K562 (cell line): ENCODE data around the gene RDH16. TPM values are rescaled to one million over a fixed set of nuclear protein-coding genes. Genes with fewer than 3 reads are reported as not detected.

Experiments
- ATAC-seq: fragments of 200-7000 bp; cut with Tn5 transposase; 3 replicates; pipeline ENCODE4 v1.9.1; 2020; ENCODE audit warnings: moderate library complexity
- BruUV-seq: library from RNA; stranded (reverse); fragments of 400-500 nt; replicated peaks from 2 replicates; lab custom pipeline; 2021; lab: Mats Ljungman, UMichigan
- CTCF ChIA-PET: fragments of 300-600 bp; formaldehyde crosslinking; extraction: SDS; loops from one replicate; lab custom pipeline; 2021; ENCODE audit warnings: low intra/inter-chr PET ratio; lab: Yijun Ruan, JAX
- POLR2A ChIA-PET: fragments of 300-600, 350-650 bp; sonication (Branson Sonifier 250); formaldehyde crosslinking; extraction: SDS; loops from one replicate; lab custom pipeline; 2021; ENCODE audit warnings: antibody characterized with exemption, inconsistent platforms; lab: Yijun Ruan, JAX
- DNase-seq, 4 experiments: peaks; one replicate each; pipeline versions ENCODE4 v3.0.0 to v3.0.0-alpha.2; 2011 to 2018; ENCODE audit warnings: low spot score in 3 of 4, mixed read lengths in 3 of 4; ENCODE audit errors: extremely low read depth in 1 of 4
- FAIRE-seq: peaks from 2 replicates; lab custom pipeline; 2011; peaks lifted over from hg19 to GRCh38; lab: Jason Lieb, UNC
- H2AFZ ChIP-seq: 2 replicates; pipeline ENCODE4 v1.6.0; 2011; ENCODE audit warnings: low read depth, low read length, control low read depth, inconsistent platforms
- H3K27ac ChIP-seq: fragments of 200-600 bp; 3 replicates; pipeline ENCODE4 v1.8.0; 2011; ENCODE audit warnings: low read depth, mild to moderate bottlenecking, control low read depth, inconsistent platforms, low read length, moderate library complexity, mixed read lengths; ENCODE audit errors: extremely low read depth
- H3K27me3 ChIP-seq, 2 experiments: fragments of 300-600 bp in 1 of 2; 2 replicates in 1 of 2; 3 replicates in 1 of 2; pipeline versions ENCODE4 v1.6.0 to v1.8.0; 2011; ENCODE audit warnings: inconsistent platforms in 2 of 2, low read length in 2 of 2, mild to moderate bottlenecking in 1 of 2, mixed read lengths in 1 of 2, moderate library complexity in 1 of 2; ENCODE audit not compliant: control insufficient read depth in 2 of 2, insufficient read depth in 2 of 2
- H3K36me3 ChIP-seq: fragments of 300-600 bp; 3 replicates; pipeline ENCODE4 v1.8.0; 2011; ENCODE audit warnings: mild to moderate bottlenecking, low read length, inconsistent platforms; ENCODE audit not compliant: control insufficient read depth, insufficient read depth
- H3K4me1 ChIP-seq, 2 experiments: fragments of 200-600 bp in 1 of 2; replicated peaks in 1 of 2; 2 replicates in 1 of 2; 3 replicates in 1 of 2; pipeline versions ENCODE4 v1.5.1 to v1.8.0; 2011; ENCODE audit warnings: inconsistent platforms in 2 of 2, low read length in 2 of 2, mild to moderate bottlenecking in 1 of 2, mixed read lengths in 1 of 2, moderate library complexity in 1 of 2; ENCODE audit not compliant: control insufficient read depth in 2 of 2, insufficient read depth in 2 of 2
- H3K4me2 ChIP-seq: 2 replicates; pipeline ENCODE4 v1.6.1; 2011; ENCODE audit warnings: low read length, control low read depth, inconsistent platforms, mixed read lengths; ENCODE audit not compliant: insufficient read depth
- H3K4me3 ChIP-seq: fragments of 200-600 bp; sonication (generic), shearing (Covaris generic); 2 replicates; pipeline ENCODE4 v1.5.1; 2016; ENCODE audit warnings: control low read depth, inconsistent platforms
- H3K79me2 ChIP-seq: fragments of 200-600 bp; 3 replicates; pipeline ENCODE4 v1.8.0; 2011; ENCODE audit warnings: low read length, inconsistent platforms; ENCODE audit not compliant: control insufficient read depth, insufficient read depth
- H3K9ac ChIP-seq, 2 experiments: 2 replicates each; pipeline versions ENCODE4 v1.6.0 to v1.6.1; 2011; ENCODE audit warnings: low read depth in 2 of 2, low read length in 2 of 2, control low read depth in 1 of 2, inconsistent platforms in 1 of 2, mild to moderate bottlenecking in 1 of 2, mixed read lengths in 1 of 2; ENCODE audit not compliant: insufficient read depth in 1 of 2
- H3K9me1 ChIP-seq: one replicate; pipeline ENCODE4 v1.6.0; 2011; ENCODE audit warnings: inconsistent platforms, mild to moderate bottlenecking, low read length, moderate library complexity; ENCODE audit not compliant: control insufficient read depth, insufficient read depth
- H3K9me3 ChIP-seq: replicated peaks from 2 replicates; pipeline ENCODE4 v1.5.1; 2011; ENCODE audit warnings: low read depth, low read length, inconsistent platforms; ENCODE audit not compliant: control insufficient read depth, insufficient read depth
- H4K20me1 ChIP-seq: replicated peaks from 2 replicates; pipeline ENCODE4 v1.6.1; 2011; ENCODE audit warnings: low read length, inconsistent platforms, mixed read lengths; ENCODE audit not compliant: control insufficient read depth, insufficient read depth
- EP300 ChIP-seq: IDR thresholded peaks from 2 replicates; pipeline ENCODE4 v1.6.1; 2012; ENCODE audit warnings: low read length, improper control_type of control experiment
- ESRRB ChIP-seq: fragments of 250-450 bp; sonication (Bioruptor Pico); IDR thresholded peaks from 2 replicates; pipeline ENCODE4 v1.5.0; 2020; ENCODE audit warnings: mild to moderate bottlenecking, moderate library complexity, borderline replicate concordance
- FIP1L1 ChIP-seq: fragments of 200-400 bp; formaldehyde crosslinking; IDR thresholded peaks from 2 replicates; pipeline ENCODE4 v1.6.1; 2018; ENCODE audit warnings: mild to moderate bottlenecking, low read depth, low read length; ENCODE audit not compliant: poor library complexity, severe bottlenecking
- FOXJ3 ChIP-seq: sonication (generic); formaldehyde crosslinking; IDR thresholded peaks from 2 replicates; pipeline ENCODE4 v1.4.0; 2020; ENCODE audit warnings: mild to moderate bottlenecking, missing genetic modification reagents
- IFI16 ChIP-seq: fragments of 250-450 bp; sonication (Bioruptor Pico); IDR thresholded peaks from 2 replicates; pipeline ENCODE4 v2.1.2; 2022; ENCODE audit warnings: mild to moderate bottlenecking, inconsistent platforms
- MEF2A ChIP-seq: IDR thresholded peaks from 2 replicates; pipeline ENCODE4 v1.6.1; 2011; ENCODE audit warnings: low read depth, mild to moderate bottlenecking, low read length, moderate library complexity; ENCODE audit not compliant: control insufficient read depth
- MNT ChIP-seq, 2 experiments: fragments of 450-650 bp; conservative IDR thresholded peaks; 2 replicates each; pipeline ENCODE4 v1.6.1; 2017; ENCODE audit warnings: mild to moderate bottlenecking in 2 of 2, moderate library complexity in 2 of 2
- MXI1 ChIP-seq: IDR thresholded peaks from 2 replicates; pipeline ENCODE4 v1.6.1; 2011; ENCODE audit warnings: low read depth, mild to moderate bottlenecking, improper control_type of control experiment, low read length
- NFRKB ChIP-seq: fragments of 450-650 bp; IDR thresholded peaks from 2 replicates; pipeline ENCODE4 v1.6.1; 2016; ENCODE audit warnings: low read depth
- RBM14 ChIP-seq: fragments of 200-400 bp; formaldehyde crosslinking; IDR thresholded peaks from 2 replicates; pipeline ENCODE4 v1.6.1; 2018; ENCODE audit warnings: low read depth, mild to moderate bottlenecking, low read length, moderate library complexity, borderline replicate concordance; ENCODE audit not compliant: insufficient read depth
- RNF2 ChIP-seq: sonication (generic); IDR thresholded peaks from 2 replicates; pipeline ENCODE4 v1.6.1; 2016
- SMC3 ChIP-seq: conservative IDR thresholded peaks from 2 replicates; pipeline ENCODE4 v1.6.1; 2011; ENCODE audit warnings: low read depth, low read length, improper control_type of control experiment; ENCODE audit not compliant: insufficient read depth
- ZNF146 ChIP-seq: IDR thresholded peaks from one replicate; pipeline ENCODE4 v1.6.1; 2018; ENCODE audit warnings: missing compliant biosample characterization; ENCODE audit not compliant: unreplicated experiment
- ZNF583 ChIP-seq: fragments of 250-450 bp; sonication (Bioruptor Pico); IDR thresholded peaks from 2 replicates; pipeline ENCODE4 v1.4.0; 2020
- WGBS: fragments of 100-300 bp; shearing (Covaris generic); methylation state at CpG from one replicate; pipeline ENCODE4 v1.1.6; 2016; ENCODE audit warnings: low coverage, mixed read lengths; ENCODE audit not compliant: insufficient coverage; ENCODE audit errors: missing lambda C conversion rate; 5-methylcytosine and 5-hydroxymethylcytosine counted together
- in situ Hi-C: fragments of 300-500 bp; cut with MboI; formaldehyde crosslinking; loops from 4 replicates; pipeline ENCODE4 v1.15.0; 2018; ENCODE audit warnings: inconsistent platforms, mixed read lengths
- intact Hi-C: fragments of 100-400 bp; cut with micrococcal nuclease; formaldehyde crosslinking; loops from 2 replicates; pipeline ENCODE4 v1.14.2; 2022
- polyA plus RNA-seq, 8 experiments: library from polyadenylated mRNA; depleted of rRNA in 4 of 8; stranded (reverse) in 5 of 8; unstranded in 3 of 8; fragments of >200 nt; fragmentation: Nextera tagmentation in 2 of 8; fragmentation: Illumina TruSeq in 1 of 8; extraction: Ambion mirVana in 2 of 8; extraction: Trizol in 1 of 8; gene quantifications; 2 replicates each; pipeline versions ENCODE4 v1.2.1 to v1.2.3, GENCODE V29; 2011 to 2014; ENCODE audit warnings: inconsistent platforms in 1 of 8, missing spikeins in 1 of 8
- total RNA-seq, 7 experiments: library from RNA; depleted of rRNA in 6 of 7; stranded (reverse); fragments of >200 nt in 6 of 7; fragmentation: Illumina TruSeq in 2 of 7; extraction: Trizol in 2 of 7; gene quantifications; 2 replicates each; pipeline versions ENCODE4 v1.2.1 to v1.2.3, GENCODE V29; 2011 to 2021; ENCODE audit warnings: low replicate concordance in 1 of 7
- TF ChIP-seq, protein P1 (sequence below): fragments of 250-450 bp; sonication (Bioruptor Pico); IDR thresholded peaks from 2 replicates; pipeline ENCODE4 v1.4.0; 2020; ENCODE audit warnings: mild to moderate bottlenecking
- TF ChIP-seq, protein P2 (sequence below): fragments of 450-650 bp; formaldehyde crosslinking; IDR thresholded peaks from 2 replicates; pipeline ENCODE4 v1.4.0; 2020; ENCODE audit warnings: mild to moderate bottlenecking, moderate library complexity

The RDH16 gene
- total and polyA plus RNA-seq, 9 of the 15 experiments (the other 6 are each of a cell fraction or from before 2014, with no cell fraction given), result 0.11 to 0.52 (median 0.22) TPM; not detected in 1

- CTCF ChIA-PET, result interaction anchor here (0.6 to 1.7 kb wide), 7 partner anchors 13 to 231 kb away, joined by 3 to 8 read pairs (median 3); no protein-coding TSS in a partner anchor
- BruUV-seq, result no TSS peak
- Histone ChIP-seq H3K27me3 (no peaks in the 10 kb centered on the region), H3K79me2 (no peaks in the 10 kb centered on the region), H3K9me3 (no peaks in the 10 kb centered on the region), H3K27ac (peak overlapping the region; percentile 62), H2AFZ (peak overlapping the region; percentile 64; the same call in 1 of the 2 replicates), H4K20me1 (no peaks in the 10 kb centered on the region), H3K4me1 (peaks cover 29 to 54% of the 10 kb centered on the region in 2 experiments), H3K4me2 (peak overlapping the region; percentile 78), H3K36me3 (no peaks in the 10 kb centered on the region), H3K4me3 (peak overlapping the region; percentile 3; the same call in 1 of the 2 replicates), H3K9me1 (no peaks in the 10 kb centered on the region), H3K9ac (peak overlapping the region in 1 of 2 experiments; percentile 35; a peak in 1 of 4 replicates)
- intact Hi-C loops, result loop anchor here (1.0 to 5.0 kb wide), 4 partner anchors 13 to 231 kb away; partner anchors contain the start of genes SDR9C7 and ZBTB39
- 0% methylated on average over 5 of the region's 5 CpGs for WGBS
- in situ Hi-C loops, result loop anchor here (5.0 kb wide), 1 partner anchor 41 kb away; no protein-coding TSS in a partner anchor
- peak; percentile 87 for ATAC-seq
- POLR2A ChIA-PET, result interaction anchor here (0.7 to 2.1 kb wide), 9 partner anchors 13 to 487 kb away, joined by 3 to 10 read pairs (median 4); partner anchors contain the start of genes STAT6 and TAC3
- DNase-seq, result peak; percentile 92 to 97 (median 94)
- peak; percentile 91 for FAIRE-seq
- TF ChIP-seq, protein P1, sequence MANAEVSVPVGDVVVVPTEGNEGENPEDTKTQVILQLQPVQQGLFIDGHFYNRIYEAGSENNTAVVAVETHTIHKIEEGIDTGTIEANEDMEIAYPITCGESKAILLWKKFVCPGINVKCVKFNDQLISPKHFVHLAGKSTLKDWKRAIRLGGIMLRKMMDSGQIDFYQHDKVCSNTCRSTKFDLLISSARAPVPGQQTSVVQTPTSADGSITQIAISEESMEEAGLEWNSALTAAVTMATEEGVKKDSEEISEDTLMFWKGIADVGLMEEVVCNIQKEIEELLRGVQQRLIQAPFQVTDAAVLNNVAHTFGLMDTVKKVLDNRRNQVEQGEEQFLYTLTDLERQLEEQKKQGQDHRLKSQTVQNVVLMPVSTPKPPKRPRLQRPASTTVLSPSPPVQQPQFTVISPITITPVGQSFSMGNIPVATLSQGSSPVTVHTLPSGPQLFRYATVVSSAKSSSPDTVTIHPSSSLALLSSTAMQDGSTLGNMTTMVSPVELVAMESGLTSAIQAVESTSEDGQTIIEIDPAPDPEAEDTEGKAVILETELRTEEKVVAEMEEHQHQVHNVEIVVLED, result no peak
- TF ChIP-seq, protein P2, sequence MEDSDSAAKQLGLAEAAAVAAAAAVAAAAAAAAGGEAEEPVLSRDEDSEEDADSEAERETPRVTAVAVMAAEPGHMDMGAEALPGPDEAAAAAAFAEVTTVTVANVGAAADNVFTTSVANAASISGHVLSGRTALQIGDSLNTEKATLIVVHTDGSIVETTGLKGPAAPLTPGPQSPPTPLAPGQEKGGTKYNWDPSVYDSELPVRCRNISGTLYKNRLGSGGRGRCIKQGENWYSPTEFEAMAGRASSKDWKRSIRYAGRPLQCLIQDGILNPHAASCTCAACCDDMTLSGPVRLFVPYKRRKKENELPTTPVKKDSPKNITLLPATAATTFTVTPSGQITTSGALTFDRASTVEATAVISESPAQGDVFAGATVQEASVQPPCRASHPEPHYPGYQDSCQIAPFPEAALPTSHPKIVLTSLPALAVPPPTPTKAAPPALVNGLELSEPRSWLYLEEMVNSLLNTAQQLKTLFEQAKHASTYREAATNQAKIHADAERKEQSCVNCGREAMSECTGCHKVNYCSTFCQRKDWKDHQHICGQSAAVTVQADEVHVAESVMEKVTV (CRISPR knock-in tag), result 0 out of 2 replicates have a peak, but pooled peaks have one; percentile 5
- TF ChIP-seq NFRKB (0 out of 2 replicates have a peak, but pooled peaks have one; percentile 40), ESRRB (CRISPR knock-in tag) (no peak), RNF2 (peak; percentile 99), MEF2A (peak; percentile 99), IFI16 (no peak), FIP1L1 (no peak), EP300 (peak; percentile 99), ZNF583 (CRISPR knock-in tag) (0 out of 2 replicates have a peak, but pooled peaks have one; percentile 19), MXI1 (no peak), FOXJ3 (CRISPR knock-in tag) (no peak), SMC3 (no peak), MNT (conservative IDR thresholded peaks at IDR 0.05) (peak; percentile 72 to 90), ZNF146 (CRISPR knock-in tag) (no peak), RBM14 (no peak)
Measured at GRCh38 chr12:56988207-56988739, 30.9 kb upstream of the RDH16 start.
